Activated T-cell treated with anti-CD3 and anti-CD28 coated beads, Interleukin-2, amount 50 U/mL, for 24 hours (primary cell): ENCODE results near the gene CA4.
"Not testable (repeated sequence)": the region's sequence is repeated elsewhere in the genome, so short reads cannot be mapped to it uniquely, and the experiment has no call there.

Experiments used
- DNase-seq: peaks from one replicate; pipeline ENCODE4 v3.0.0-alpha.2; 2020
- H3K27ac Mint-ChIP-seq: 2 replicates; pipeline ENCODE4 v1.8.0; 2020; ENCODE audit warnings: mild to moderate bottlenecking, mixed read lengths
- H3K27me3 Mint-ChIP-seq: 2 replicates; pipeline ENCODE4 v1.8.0; 2020; ENCODE audit warnings: mixed read lengths
- H3K36me3 Mint-ChIP-seq: 2 replicates; pipeline ENCODE4 v1.8.0; 2020; ENCODE audit warnings: low read depth, mixed read lengths
- H3K4me1 Mint-ChIP-seq: 2 replicates; pipeline ENCODE4 v1.8.0; 2020; ENCODE audit warnings: low read depth, mixed read lengths
- H3K4me3 Mint-ChIP-seq: 2 replicates; pipeline ENCODE4 v1.8.0; 2020; ENCODE audit warnings: mild to moderate bottlenecking, moderate library complexity, mixed read lengths
- H3K9me3 Mint-ChIP-seq: 2 replicates; pipeline ENCODE4 v1.8.0; 2020; ENCODE audit warnings: mixed read lengths

The CA4 gene

GRCh38 chr17:60119162-60119561 lies 30.6 kb upstream of the CA4 start:
- H3K27me3 Mint-ChIP-seq, H3K27ac Mint-ChIP-seq, DNase-seq, H3K36me3 Mint-ChIP-seq, H3K4me1 Mint-ChIP-seq, H3K4me3 Mint-ChIP-seq, H3K9me3 Mint-ChIP-seq: not testable (repeated sequence)

- not testable (repeated sequence) for H3K4me1 Mint-ChIP-seq, H3K9me3 Mint-ChIP-seq, H3K27ac Mint-ChIP-seq, H3K27me3 Mint-ChIP-seq, H3K4me3 Mint-ChIP-seq, DNase-seq, H3K36me3 Mint-ChIP-seq
Measured at GRCh38 chr17:60119807-60120748, 29.7 kb upstream of the CA4 start.

- Mint-ChIP-seq H3K36me3 (peaks cover 8% of the 10 kb centered on the region), H3K9me3 (no peaks in the 10 kb centered on the region), H3K27ac (no peak overlapping the region), H3K4me3 (no peak overlapping the region), H3K4me1 (no peaks in the 10 kb centered on the region), H3K27me3 (peaks cover 5% of the 10 kb centered on the region)
- DNase-seq = no peak
Measured at GRCh38 chr17:60127068-60128064, 22.4 kb upstream of the CA4 start.

- Mint-ChIP-seq H3K27me3 (peaks cover 5% of the 10 kb centered on the region), H3K9me3 (no peaks in the 10 kb centered on the region), H3K4me3 (no peak overlapping the region), H3K36me3 (peaks cover 13% of the 10 kb centered on the region), H3K4me1 (peaks cover 3% of the 10 kb centered on the region), H3K27ac (no peak overlapping the region)
- DNase-seq = no peak
Measured at GRCh38 chr17:60128171-60128859, 21.5 kb upstream of the CA4 start.

GRCh38 chr17:60129164-60129563 lies 20.6 kb upstream of the CA4 start:
- Mint-ChIP-seq H3K36me3 (peaks cover 14% of the 10 kb centered on the region), H3K27me3 (peaks cover 5% of the 10 kb centered on the region), H3K9me3 (no peaks in the 10 kb centered on the region), H3K27ac (no peak overlapping the region), H3K4me3 (no peak overlapping the region), H3K4me1 (peaks cover 7% of the 10 kb centered on the region)
- DNase-seq = no peak

GRCh38 chr17:60130466-60130865 lies 19.3 kb upstream of the CA4 start:
- peaks cover 5% of the 10 kb centered on the region for H3K27me3 Mint-ChIP-seq
- peaks cover 20% of the 10 kb centered on the region for H3K4me1 Mint-ChIP-seq
- H3K36me3 Mint-ChIP-seq = peaks cover 23% of the 10 kb centered on the region
- H3K4me3 Mint-ChIP-seq = no peak overlapping the region
- no peak overlapping the region for H3K27ac Mint-ChIP-seq
- H3K9me3 Mint-ChIP-seq = no peaks in the 10 kb centered on the region
- no peak for DNase-seq

- H3K36me3 Mint-ChIP-seq = peaks cover 23% of the 10 kb centered on the region
- peak overlapping the region; percentile 89 for H3K27ac Mint-ChIP-seq
- peaks cover 23% of the 10 kb centered on the region for H3K27me3 Mint-ChIP-seq
- peak overlapping the region; percentile 85 for H3K4me3 Mint-ChIP-seq
- peak; percentile 51 for DNase-seq
- peaks cover 29% of the 10 kb centered on the region for H3K4me1 Mint-ChIP-seq
- H3K9me3 Mint-ChIP-seq = peaks cover 4% of the 10 kb centered on the region
Measured at GRCh38 chr17:60134396-60135150, 15.2 kb upstream of the CA4 start.

- H3K4me1 Mint-ChIP-seq = peaks cover 36% of the 10 kb centered on the region
- peak; percentile 87 for DNase-seq
- peak overlapping the region; percentile 89 for H3K27ac Mint-ChIP-seq
- peaks cover 4% of the 10 kb centered on the region for H3K9me3 Mint-ChIP-seq
- peaks cover 23% of the 10 kb centered on the region for H3K36me3 Mint-ChIP-seq
- H3K27me3 Mint-ChIP-seq = peaks cover 31% of the 10 kb centered on the region
- H3K4me3 Mint-ChIP-seq = peak overlapping the region; percentile 85
Measured at GRCh38 chr17:60135151-60135950, 14.4 kb upstream of the CA4 start.

- Mint-ChIP-seq H3K4me3 (peak overlapping the region; percentile 85), H3K36me3 (peaks cover 23% of the 10 kb centered on the region), H3K9me3 (peaks cover 4% of the 10 kb centered on the region), H3K27me3 (peaks cover 38% of the 10 kb centered on the region), H3K27ac (no peak overlapping the region), H3K4me1 (peaks cover 39% of the 10 kb centered on the region)
- no peak for DNase-seq
Measured at GRCh38 chr17:60135951-60136666, 13.7 kb upstream of the CA4 start.

GRCh38 chr17:60137731-60138130 lies 12.0 kb upstream of the CA4 start:
- Mint-ChIP-seq H3K4me3 (no peak overlapping the region), H3K36me3 (peaks cover 13% of the 10 kb centered on the region), H3K9me3 (peaks cover 4% of the 10 kb centered on the region), H3K4me1 (peaks cover 41% of the 10 kb centered on the region), H3K27me3 (peaks cover 55% of the 10 kb centered on the region), H3K27ac (no peak overlapping the region)
- DNase-seq = no peak

- peaks cover 45% of the 10 kb centered on the region for H3K4me1 Mint-ChIP-seq
- H3K9me3 Mint-ChIP-seq = peaks cover 4% of the 10 kb centered on the region
- H3K27me3 Mint-ChIP-seq = peaks cover 66% of the 10 kb centered on the region
- DNase-seq = no peak
- H3K27ac Mint-ChIP-seq = no peak overlapping the region
- H3K4me3 Mint-ChIP-seq = no peak overlapping the region
- H3K36me3 Mint-ChIP-seq = peaks cover 10% of the 10 kb centered on the region
Measured at GRCh38 chr17:60138769-60139437, 10.9 kb upstream of the CA4 start.
